Activated CD8-positive, alpha-beta T cell treated with anti-CD3 and anti-CD28 coated beads for 36 hours (primary cell): Measurements from ENCODE around the gene VPS41. TPM values are rescaled to one million over a fixed set of nuclear protein-coding genes. Genes with fewer than 3 reads are reported as not detected.

Source experiments
- ATAC-seq: fragments of 200-7000 bp; cut with Tn5 transposase; one replicate; pipeline ENCODE4 v1.10.0; 2021; ENCODE audit warnings: mild to moderate bottlenecking, moderate library complexity
- CTCF ChIA-PET: fragments of 350-600 bp; sonication (Branson Sonifier 250); formaldehyde crosslinking; loops from one replicate; lab custom pipeline; 2021; ENCODE audit warnings: antibody characterized with exemption; lab: Charles Lee
- POLR2A ChIA-PET: fragments of 350-600 bp; sonication (Branson Sonifier 250); formaldehyde crosslinking; loops from one replicate; lab custom pipeline; 2021; ENCODE audit warnings: antibody characterized with exemption; lab: Charles Lee
- DNase-seq: peaks from one replicate; pipeline ENCODE4 v3.0.0-alpha.2; 2020
- H3K27ac Mint-ChIP-seq: one replicate; pipeline ENCODE4 v1.8.0; 2021; ENCODE audit warnings: mild to moderate bottlenecking, mixed read lengths
- H3K27me3 Mint-ChIP-seq: one replicate; pipeline ENCODE4 v1.8.0; 2021; ENCODE audit warnings: mixed read lengths
- H3K36me3 Mint-ChIP-seq: one replicate; pipeline ENCODE4 v1.8.0; 2021; ENCODE audit warnings: low read depth, mixed read lengths
- H3K4me1 Mint-ChIP-seq: one replicate; pipeline ENCODE4 v1.8.0; 2021; ENCODE audit warnings: low read depth, mixed read lengths
- H3K4me3 Mint-ChIP-seq: one replicate; pipeline ENCODE4 v1.8.0; 2021; ENCODE audit warnings: mild to moderate bottlenecking, moderate library complexity, mixed read lengths
- H3K9me3 Mint-ChIP-seq: one replicate; pipeline ENCODE4 v1.8.0; 2021; ENCODE audit warnings: mixed read lengths
- intact Hi-C: fragments of 100-400 bp; cut with micrococcal nuclease; formaldehyde crosslinking; loops from one replicate; pipeline ENCODE4 v1.10.0; 2022
- total RNA-seq, 2 experiments: library from RNA; stranded (reverse); gene quantifications; one replicate each; pipeline ENCODE4 v1.2.3, GENCODE V29; 2021
- TF ChIP-seq, protein P1 (sequence below): fragments of 200-600 bp; IDR thresholded peaks from one replicate; pipeline ENCODE4 v1.8.0; 2022; ENCODE audit warnings: antibody characterized with exemption, mild to moderate bottlenecking

VPS41 gene
- total RNA-seq, 2 experiments from 2014 or later: 47.4 to 56.4 TPM

DNA sequence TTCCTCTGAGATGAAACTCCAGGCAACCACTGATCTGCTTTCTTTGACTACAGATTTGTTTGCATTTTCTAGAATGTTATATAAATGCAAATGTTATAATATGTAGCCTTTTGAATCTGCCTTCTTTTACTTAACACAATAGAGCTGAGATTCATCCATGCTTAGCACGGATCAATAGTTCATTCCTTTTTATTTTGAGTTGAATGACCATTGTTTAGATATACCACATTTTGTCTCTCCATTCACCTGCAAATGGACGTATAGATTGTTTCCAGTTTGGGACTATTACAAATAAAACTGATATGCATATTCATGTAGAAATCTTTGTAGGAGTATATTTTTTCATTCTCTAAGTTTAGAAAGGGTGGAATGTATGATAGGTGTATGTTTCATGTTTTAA lies 57.7 kb downstream of the VPS41 start:
- H3K27ac Mint-ChIP-seq: no peak overlapping the region
- intact Hi-C loops: no loop called here
- H3K4me1 Mint-ChIP-seq: peaks cover 2% of the 10 kb centered on the region
- TF ChIP-seq, protein P1, sequence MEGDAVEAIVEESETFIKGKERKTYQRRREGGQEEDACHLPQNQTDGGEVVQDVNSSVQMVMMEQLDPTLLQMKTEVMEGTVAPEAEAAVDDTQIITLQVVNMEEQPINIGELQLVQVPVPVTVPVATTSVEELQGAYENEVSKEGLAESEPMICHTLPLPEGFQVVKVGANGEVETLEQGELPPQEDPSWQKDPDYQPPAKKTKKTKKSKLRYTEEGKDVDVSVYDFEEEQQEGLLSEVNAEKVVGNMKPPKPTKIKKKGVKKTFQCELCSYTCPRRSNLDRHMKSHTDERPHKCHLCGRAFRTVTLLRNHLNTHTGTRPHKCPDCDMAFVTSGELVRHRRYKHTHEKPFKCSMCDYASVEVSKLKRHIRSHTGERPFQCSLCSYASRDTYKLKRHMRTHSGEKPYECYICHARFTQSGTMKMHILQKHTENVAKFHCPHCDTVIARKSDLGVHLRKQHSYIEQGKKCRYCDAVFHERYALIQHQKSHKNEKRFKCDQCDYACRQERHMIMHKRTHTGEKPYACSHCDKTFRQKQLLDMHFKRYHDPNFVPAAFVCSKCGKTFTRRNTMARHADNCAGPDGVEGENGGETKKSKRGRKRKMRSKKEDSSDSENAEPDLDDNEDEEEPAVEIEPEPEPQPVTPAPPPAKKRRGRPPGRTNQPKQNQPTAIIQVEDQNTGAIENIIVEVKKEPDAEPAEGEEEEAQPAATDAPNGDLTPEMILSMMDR: no peak
- no peaks in the 10 kb centered on the region for H3K27me3 Mint-ChIP-seq
- H3K9me3 Mint-ChIP-seq: no peaks in the 10 kb centered on the region
- H3K4me3 Mint-ChIP-seq: no peak overlapping the region
- POLR2A ChIA-PET: no interaction called here
- CTCF ChIA-PET: no interaction called here
- DNase-seq: no peak
- H3K36me3 Mint-ChIP-seq: peaks cover 10% of the 10 kb centered on the region
- no peak for ATAC-seq

DNA sequence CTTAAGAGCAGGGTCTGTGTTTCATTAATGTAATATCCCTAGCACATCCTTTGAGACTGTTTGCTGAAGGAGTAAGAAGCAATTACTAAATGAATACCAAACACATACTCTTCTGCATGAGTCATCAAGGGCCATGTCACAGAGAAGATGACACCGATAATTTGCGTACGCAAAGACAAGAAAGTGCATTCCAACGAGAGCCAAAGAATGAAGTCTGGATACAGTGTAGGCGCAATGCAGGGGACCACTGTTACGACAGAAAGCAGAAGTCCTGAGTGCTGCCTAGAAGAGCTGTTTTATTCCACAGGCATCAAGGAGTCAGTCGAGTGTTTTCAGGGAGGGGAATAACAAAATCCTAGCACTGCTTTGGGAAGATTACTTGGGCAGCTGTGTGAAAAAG lies 62.7 kb downstream of the VPS41 start:
- Mint-ChIP-seq H3K9me3 (no peaks in the 10 kb centered on the region), H3K27me3 (no peaks in the 10 kb centered on the region), H3K36me3 (no peaks in the 10 kb centered on the region), H3K4me1 (peaks cover 3% of the 10 kb centered on the region), H3K27ac (no peak overlapping the region), H3K4me3 (no peak overlapping the region)
- ATAC-seq: no peak
- no peak for DNase-seq
- TF ChIP-seq, protein P1: no peak
- CTCF ChIA-PET: no interaction called here
- intact Hi-C loops: no loop called here
- POLR2A ChIA-PET: no interaction called here

DNA sequence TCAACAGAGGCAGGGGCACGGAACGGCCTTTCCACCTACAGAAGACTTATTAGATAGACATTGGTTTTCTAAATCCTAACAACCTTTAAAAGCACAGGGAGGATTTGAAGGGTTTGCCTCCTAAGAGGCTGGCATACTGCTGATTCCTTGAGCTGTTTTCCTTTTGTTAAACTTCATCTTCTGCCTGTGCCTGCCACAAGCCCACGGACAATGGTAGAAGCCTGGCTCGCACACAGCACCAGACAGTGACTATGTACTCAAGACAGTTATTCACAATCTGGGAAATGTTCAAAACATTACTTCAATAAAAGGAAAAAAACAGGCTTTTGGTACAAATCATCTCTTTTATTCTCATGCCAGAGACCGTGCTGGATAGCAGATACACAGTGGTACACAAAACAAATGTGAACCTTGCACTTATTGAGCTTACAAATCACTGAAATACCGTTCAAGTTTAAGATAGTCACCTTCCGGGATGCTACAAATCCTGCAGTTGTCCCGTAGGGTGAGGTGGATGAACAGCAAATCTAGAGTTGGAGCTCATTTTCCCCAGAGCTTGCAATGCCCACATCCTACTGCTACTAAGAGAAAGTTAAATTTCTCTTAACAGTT lies 63.9 kb downstream of the VPS41 start:
- ATAC-seq: no peak
- CTCF ChIA-PET: interaction anchor here (1.4 kb wide), 1 partner anchor 609 kb away, joined by 3 read pairs; no protein-coding TSS in a partner anchor
- POLR2A ChIA-PET: no interaction called here
- peaks cover 5% of the 10 kb centered on the region for H3K4me1 Mint-ChIP-seq
- TF ChIP-seq, protein P1: no peak
- H3K27me3 Mint-ChIP-seq: no peaks in the 10 kb centered on the region
- intact Hi-C loops: no loop called here
- no peaks in the 10 kb centered on the region for H3K36me3 Mint-ChIP-seq
- no peak for DNase-seq
- H3K9me3 Mint-ChIP-seq: no peaks in the 10 kb centered on the region
- no peak overlapping the region for H3K27ac Mint-ChIP-seq
- no peak overlapping the region for H3K4me3 Mint-ChIP-seq

DNA sequence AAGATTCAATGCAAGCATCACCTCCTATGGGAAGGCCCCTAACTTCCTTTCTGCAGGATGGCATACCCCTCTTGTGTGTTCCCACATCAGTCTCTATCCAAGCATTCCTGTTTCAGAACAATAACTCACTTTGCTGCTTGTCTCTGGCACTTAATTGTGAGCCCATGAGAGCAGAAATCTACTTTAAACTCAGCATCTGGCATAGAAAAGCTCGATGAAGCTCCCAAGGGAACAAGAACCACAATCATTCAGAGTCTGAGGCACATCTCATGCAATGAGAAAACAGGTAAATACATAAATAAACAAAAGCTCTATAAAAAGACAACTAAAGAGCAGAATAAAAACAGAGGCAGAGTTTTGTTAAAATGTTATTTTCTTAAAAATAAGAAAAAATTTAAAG lies 66.2 kb downstream of the VPS41 start:
- POLR2A ChIA-PET: no interaction called here
- H3K4me3 Mint-ChIP-seq: no peak overlapping the region
- no peaks in the 10 kb centered on the region for H3K27me3 Mint-ChIP-seq
- H3K9me3 Mint-ChIP-seq: peaks cover 2% of the 10 kb centered on the region
- CTCF ChIA-PET: no interaction called here
- H3K4me1 Mint-ChIP-seq: peaks cover 10% of the 10 kb centered on the region
- intact Hi-C loops: no loop called here
- no peak overlapping the region for H3K27ac Mint-ChIP-seq
- TF ChIP-seq, protein P1: no peak
- ATAC-seq (no peak), DNase-seq (no peak)
- H3K36me3 Mint-ChIP-seq: peaks cover 5% of the 10 kb centered on the region

DNA sequence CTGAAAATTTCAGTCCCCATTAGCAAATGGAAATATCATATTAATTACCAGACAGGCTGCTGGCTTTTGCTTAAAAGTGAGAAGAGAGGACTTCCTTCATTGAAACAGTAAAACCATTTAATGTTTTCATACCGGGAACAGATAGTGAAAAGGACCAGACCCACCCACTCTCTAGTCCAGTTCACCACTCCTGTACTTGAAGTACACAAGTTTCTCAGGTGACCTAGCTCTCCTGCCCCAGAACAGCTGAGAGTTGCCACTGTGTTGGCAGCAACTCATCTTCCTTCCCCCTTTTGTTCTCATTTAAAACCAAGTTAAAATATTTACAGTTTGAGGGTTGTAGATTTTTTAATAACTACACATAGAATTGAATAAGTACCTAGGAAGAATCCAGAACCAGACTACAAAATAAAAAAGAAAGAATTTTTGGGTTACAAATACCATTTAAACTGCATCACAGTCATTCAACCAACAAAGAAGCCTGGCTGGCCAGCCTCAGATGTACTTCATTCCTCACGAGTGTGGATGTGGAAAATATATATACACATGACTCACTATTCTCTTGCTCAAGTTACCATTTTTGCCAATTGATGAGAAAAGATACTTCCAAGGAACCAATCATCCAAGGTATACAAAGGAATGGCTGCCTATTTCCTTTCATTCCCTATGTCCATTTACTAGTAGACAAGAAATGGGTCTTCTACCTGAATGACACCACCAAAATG lies 68.1 kb downstream of the VPS41 start:
- ChIA-PET CTCF (no interaction called here), POLR2A (no interaction called here)
- H3K27ac Mint-ChIP-seq: no peak overlapping the region
- intact Hi-C loops: no loop called here
- H3K4me3 Mint-ChIP-seq: no peak overlapping the region
- H3K4me1 Mint-ChIP-seq: peaks cover 13% of the 10 kb centered on the region
- TF ChIP-seq, protein P1: no peak
- H3K9me3 Mint-ChIP-seq: peaks cover 5% of the 10 kb centered on the region
- no peak for DNase-seq
- no peaks in the 10 kb centered on the region for H3K27me3 Mint-ChIP-seq
- ATAC-seq: no peak
- H3K36me3 Mint-ChIP-seq: peaks cover 8% of the 10 kb centered on the region
